ENCODE results near the gene RAB38. TPM values are rescaled to one million over a fixed set of nuclear protein-coding genes. Genes with fewer than 3 reads are reported as not detected.

RAB38 gene
- polyA plus RNA-seq, 6 donors from 2014 or later: 0.20 TPM; not detected in 5

DNA sequence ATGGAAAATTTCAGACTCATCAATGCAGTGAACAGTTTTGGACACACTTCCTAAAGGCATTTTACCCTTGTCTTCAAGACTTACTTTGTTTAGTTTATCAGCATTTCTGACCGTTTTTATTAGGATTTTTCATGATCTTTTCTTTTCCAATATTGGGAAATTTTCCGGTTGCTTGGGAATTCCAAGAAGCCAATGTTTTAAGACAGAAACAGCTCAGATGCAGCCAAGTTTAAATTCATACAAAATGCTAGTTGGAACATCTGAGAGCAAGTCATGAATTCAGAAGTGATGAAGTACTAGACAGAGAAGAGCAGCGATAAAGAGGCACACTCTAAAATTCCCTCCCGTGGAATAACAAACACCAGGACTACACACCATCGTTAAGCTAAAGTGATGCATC is 68.6 kb downstream of the RAB38 start:
- H3K4me1 Mint-ChIP-seq: no peaks in the 10 kb centered on the region
- H3K36me3 Mint-ChIP-seq: no peaks in the 10 kb centered on the region
- no peaks in the 10 kb centered on the region for H3K27me3 Mint-ChIP-seq
- H3K9me3 Mint-ChIP-seq: peaks cover 0 to 4% (median 0%) of the 10 kb centered on the region in 7 donors
- H3K4me3 Mint-ChIP-seq: no peak overlapping the region
- DNase-seq (no peak), ATAC-seq (ENCODE audit: low read depth in 2 of 2) (no peak)
- H3K27ac Mint-ChIP-seq: no peak overlapping the region

DNA sequence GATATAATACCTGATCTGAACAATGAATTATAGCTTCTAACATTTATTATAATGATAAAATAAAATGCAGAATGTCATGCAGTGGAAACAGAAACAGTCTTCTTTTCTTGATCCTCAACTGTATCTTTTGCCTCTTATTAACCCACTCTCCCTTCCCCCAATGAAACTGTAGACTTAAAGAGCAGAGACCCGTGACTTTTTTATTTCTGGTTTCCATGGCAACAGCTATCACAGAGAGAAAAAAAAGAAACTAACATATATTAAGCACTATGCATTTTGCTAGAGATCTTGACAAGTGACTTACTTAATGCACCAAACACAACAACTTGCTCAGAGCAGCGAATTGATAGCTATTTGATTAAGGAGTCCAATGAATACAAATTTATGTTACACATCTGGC is 69.3 kb downstream of the RAB38 start:
- Mint-ChIP-seq H3K36me3 (no peaks in the 10 kb centered on the region), H3K9me3 (peaks cover 0 to 4% (median 0%) of the 10 kb centered on the region in 7 donors), H3K27me3 (no peaks in the 10 kb centered on the region), H3K4me3 (no peak overlapping the region), H3K27ac (peak overlapping the region in 1 of 6 donors; percentile 8), H3K4me1 (no peaks in the 10 kb centered on the region)
- no peak for ATAC-seq (ENCODE audit: low read depth in 2 of 2)
- DNase-seq: no peak

- Mint-ChIP-seq H3K27ac (no peak overlapping the region), H3K4me3 (no peak overlapping the region), H3K36me3 (no peaks in the 10 kb centered on the region), H3K4me1 (no peaks in the 10 kb centered on the region), H3K9me3 (peaks cover 0 to 4% (median 0%) of the 10 kb centered on the region in 7 donors), H3K27me3 (no peaks in the 10 kb centered on the region)
- no peak for ATAC-seq (ENCODE audit: low read depth in 2 of 2)
- no peak for DNase-seq
Observed at GRCh38 chr11:88105526-88105925, 69.7 kb downstream of the RAB38 start.

- Mint-ChIP-seq H3K36me3 (no peaks in the 10 kb centered on the region), H3K9me3 (peaks cover 0 to 4% (median 0%) of the 10 kb centered on the region in 7 donors), H3K4me3 (no peak overlapping the region), H3K27ac (no peak overlapping the region), H3K4me1 (no peaks in the 10 kb centered on the region), H3K27me3 (no peaks in the 10 kb centered on the region)
- no peak for DNase-seq
- ATAC-seq (ENCODE audit: low read depth in 2 of 2): no peak
Observed at GRCh38 chr11:88104408-88104807, 70.8 kb downstream of the RAB38 start.

- Mint-ChIP-seq H3K9me3 (peaks cover 0 to 4% (median 0%) of the 10 kb centered on the region in 7 donors), H3K27ac (no peak overlapping the region), H3K27me3 (no peaks in the 10 kb centered on the region), H3K4me3 (no peak overlapping the region), H3K36me3 (no peaks in the 10 kb centered on the region), H3K4me1 (no peaks in the 10 kb centered on the region)
- DNase-seq: no peak
- no peak for ATAC-seq (ENCODE audit: low read depth in 2 of 2)
Observed at GRCh38 chr11:88103337-88104206, 71.7 kb downstream of the RAB38 start.

GRCh38 chr11:88102598-88102934 is 72.7 kb downstream of the RAB38 start:
- no peak overlapping the region for H3K27ac Mint-ChIP-seq
- H3K36me3 Mint-ChIP-seq: no peaks in the 10 kb centered on the region
- H3K9me3 Mint-ChIP-seq: no peaks in the 10 kb centered on the region
- H3K4me1 Mint-ChIP-seq: no peaks in the 10 kb centered on the region
- no peak overlapping the region for H3K4me3 Mint-ChIP-seq
- no peak for DNase-seq
- ATAC-seq (ENCODE audit: low read depth in 2 of 2): no peak
- no peaks in the 10 kb centered on the region for H3K27me3 Mint-ChIP-seq

- no peaks in the 10 kb centered on the region for H3K27me3 Mint-ChIP-seq
- H3K27ac Mint-ChIP-seq: no peak overlapping the region
- H3K4me3 Mint-ChIP-seq: no peak overlapping the region
- no peaks in the 10 kb centered on the region for H3K9me3 Mint-ChIP-seq
- ATAC-seq (ENCODE audit: low read depth in 2 of 2): no peak
- no peaks in the 10 kb centered on the region for H3K4me1 Mint-ChIP-seq
- no peak for DNase-seq
- H3K36me3 Mint-ChIP-seq: no peaks in the 10 kb centered on the region
Observed at GRCh38 chr11:88101881-88102597, 73.2 kb downstream of the RAB38 start.

GRCh38 chr11:88100151-88100550 is 75.1 kb downstream of the RAB38 start:
- no peaks in the 10 kb centered on the region for H3K4me1 Mint-ChIP-seq
- ATAC-seq (ENCODE audit: low read depth in 2 of 2) (no peak), DNase-seq (no peak)
- no peaks in the 10 kb centered on the region for H3K9me3 Mint-ChIP-seq
- H3K36me3 Mint-ChIP-seq: no peaks in the 10 kb centered on the region
- H3K27me3 Mint-ChIP-seq: no peaks in the 10 kb centered on the region
- H3K27ac Mint-ChIP-seq: no peak overlapping the region
- H3K4me3 Mint-ChIP-seq: no peak overlapping the region

DNA sequence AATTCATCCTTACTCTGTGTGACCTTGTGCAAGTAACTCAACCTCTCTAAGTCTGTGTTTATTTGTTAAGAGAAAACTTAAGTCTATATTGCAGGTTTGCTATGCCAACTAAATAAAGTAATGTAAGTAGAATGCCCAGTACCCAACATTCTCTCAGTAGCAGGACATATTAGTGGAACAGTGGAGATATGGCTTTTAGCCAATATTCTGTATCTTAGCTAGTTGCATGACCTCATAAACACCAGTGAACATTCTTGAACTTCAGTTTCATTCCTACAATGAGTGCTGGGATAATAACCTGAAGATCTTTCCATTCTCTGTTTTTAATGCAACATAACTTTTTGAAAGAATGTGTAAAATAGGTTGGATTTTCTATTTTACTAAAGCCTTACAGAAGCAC is 77.0 kb downstream of the RAB38 start:
- Mint-ChIP-seq H3K4me1 (no peaks in the 10 kb centered on the region), H3K4me3 (no peak overlapping the region), H3K27me3 (no peaks in the 10 kb centered on the region)

GRCh38 chr11:88089134-88089533 is 86.1 kb downstream of the RAB38 start:
- no peak overlapping the region for H3K4me3 Mint-ChIP-seq
- ATAC-seq (ENCODE audit: low read depth in 2 of 2): no peak
- no peaks in the 10 kb centered on the region for H3K36me3 Mint-ChIP-seq
- DNase-seq: no peak
- H3K4me1 Mint-ChIP-seq: no peaks in the 10 kb centered on the region
- H3K9me3 Mint-ChIP-seq: no peaks in the 10 kb centered on the region
- no peaks in the 10 kb centered on the region for H3K27me3 Mint-ChIP-seq
- no peak overlapping the region for H3K27ac Mint-ChIP-seq

More for the DNA sequence above, 77.0 kb downstream of the RAB38 start:
- Mint-ChIP-seq H3K27ac (no peak overlapping the region), H3K36me3 (no peaks in the 10 kb centered on the region), H3K9me3 (no peaks in the 10 kb centered on the region)
- DNase-seq: no peak
- ATAC-seq (ENCODE audit: low read depth in 2 of 2): no peak

- no peaks in the 10 kb centered on the region for H3K9me3 Mint-ChIP-seq
- no peaks in the 10 kb centered on the region for H3K36me3 Mint-ChIP-seq
- H3K27me3 Mint-ChIP-seq: no peaks in the 10 kb centered on the region
- no peak for ATAC-seq (ENCODE audit: low read depth in 2 of 2)
- no peak overlapping the region for H3K27ac Mint-ChIP-seq
- no peak overlapping the region for H3K4me3 Mint-ChIP-seq
- H3K4me1 Mint-ChIP-seq: no peaks in the 10 kb centered on the region
- no peak for DNase-seq
Observed at GRCh38 chr11:88087337-88087736, 87.9 kb downstream of the RAB38 start.

DNA sequence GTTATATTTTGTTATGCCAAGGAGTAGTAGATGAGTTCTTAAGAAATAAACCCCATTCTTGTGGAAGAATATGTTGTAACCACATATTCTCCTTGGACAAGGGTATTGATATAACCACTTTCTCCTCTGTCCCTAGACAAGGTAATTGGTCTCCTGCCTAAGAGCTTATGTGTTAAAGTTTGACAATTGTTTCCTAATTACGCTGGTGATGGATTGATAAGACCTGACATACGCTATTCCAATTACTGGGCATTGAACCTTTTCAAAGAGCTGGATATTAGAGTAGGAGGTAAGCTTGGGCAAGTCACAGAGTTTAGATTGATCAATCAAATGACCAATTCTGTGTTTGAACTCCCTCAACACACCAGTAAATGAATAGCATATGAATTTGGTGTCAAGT is 88.9 kb downstream of the RAB38 start:
- H3K4me1 Mint-ChIP-seq: no peaks in the 10 kb centered on the region
- no peaks in the 10 kb centered on the region for H3K27me3 Mint-ChIP-seq

GRCh38 chr11:88070437-88070836 is 104.8 kb downstream of the RAB38 start:
- H3K4me1 Mint-ChIP-seq: no peaks in the 10 kb centered on the region
- no peaks in the 10 kb centered on the region for H3K36me3 Mint-ChIP-seq
- peaks cover 0 to 3% (median 0%) of the 10 kb centered on the region in 3 donors for H3K27me3 Mint-ChIP-seq
- H3K27ac Mint-ChIP-seq: no peak overlapping the region
- no peak for DNase-seq
- peaks cover 0 to 33% (median 10%) of the 10 kb centered on the region in 7 donors for H3K9me3 Mint-ChIP-seq
- H3K4me3 Mint-ChIP-seq: no peak overlapping the region
- no peak for ATAC-seq (ENCODE audit: low read depth in 2 of 2)

More for the DNA sequence above, 88.9 kb downstream of the RAB38 start:
- ATAC-seq (ENCODE audit: low read depth in 2 of 2) (no peak), DNase-seq (no peak)
- Mint-ChIP-seq H3K36me3 (no peaks in the 10 kb centered on the region), H3K4me3 (no peak overlapping the region), H3K27ac (no peak overlapping the region), H3K9me3 (no peaks in the 10 kb centered on the region)

Measured in naive B cell (primary cell).